A204.1 (cell line): Measurements from ENCODE around the gene MYO18A.

Source experiments
- FAIRE-seq: peaks from 2 replicates; lab custom pipeline; 2012; peaks lifted over from hg19 to GRCh38; lab: Jason Lieb, UNC

MYO18A gene

GRCh38 chr17:29024316-29024952, 155.8 kb downstream of the MYO18A start:
- no peak for FAIRE-seq

GRCh38 chr17:29022074-29022473, 158.1 kb downstream of the MYO18A start:
- FAIRE-seq: no peak

GRCh38 chr17:29021226-29021625, 159.0 kb downstream of the MYO18A start:
- no peak for FAIRE-seq
